Upper lobe of right lung (tissue), 1 donor: ENCODE data around the gene ULK2. TPM values are rescaled to one million over a fixed set of nuclear protein-coding genes. Genes with fewer than 3 reads are reported as not detected.
A peak's percentile ranks its signal among the peaks of the same experiment; 100 is the strongest.

Source experiments
- ATAC-seq: fragments of 200-7000 bp; cut with Tn5 transposase; one replicate; pipeline ENCODE4 v1.9.1; 2020; ENCODE audit warnings: mild to moderate bottlenecking, moderate library complexity
- DNase-seq: peaks from one replicate; pipeline ENCODE4 v3.0.0-alpha.2; 2020
- H3K27ac ChIP-seq: fragments of 200-600 bp; one replicate; pipeline ENCODE4 v1.8.0; 2022
- H3K27me3 ChIP-seq: fragments of 200-600 bp; one replicate; pipeline ENCODE4 v1.8.0; 2022; ENCODE audit warnings: mild to moderate bottlenecking
- H3K36me3 ChIP-seq: fragments of 200-600 bp; one replicate; pipeline ENCODE4 v1.8.0; 2022
- H3K4me1 ChIP-seq: fragments of 200-600 bp; one replicate; pipeline ENCODE4 v1.8.0; 2022
- H3K4me3 ChIP-seq: fragments of 200-600 bp; one replicate; pipeline ENCODE4 v1.8.0; 2022; ENCODE audit warnings: mild to moderate bottlenecking
- H3K9me3 ChIP-seq: fragments of 200-600 bp; one replicate; pipeline ENCODE4 v1.8.0; 2022
- CTCF ChIP-seq: fragments of 200-600 bp; IDR thresholded peaks from one replicate; pipeline ENCODE4 v1.8.0; 2022; ENCODE audit warnings: antibody characterized with exemption
- intact Hi-C: fragments of 100-400 bp; cut with DNase I; formaldehyde crosslinking; loops from one replicate; pipeline ENCODE4 v1.11.0; 2022
- total RNA-seq: library from RNA; stranded (reverse); fragmentation: NEBNext Ultra II Directional; extraction: Animal tissue kit (Norgen Biotek cat#: 25700); gene quantifications from one replicate; pipeline ENCODE4 v1.2.1, GENCODE V29; 2021
- donor health status: DM: no; HTN: yes; CAD: no; lungs with severe emphysema.

ULK2 gene
- total RNA-seq, 1 donor from 2014 or later: 30.8 TPM

- ATAC-seq: peak; percentile 24
- intact Hi-C loops: no loop called here
- DNase-seq: no peak
These were observed 95.6 kb downstream of the ULK2 start for GRCh38 chr17:19771971-19772630.

GRCh38 chr17:19770985-19771735 is 96.6 kb downstream of the ULK2 start:
- DNase-seq (no peak), ATAC-seq (no peak)
- no peaks in the 10 kb centered on the region for H3K27me3 ChIP-seq
- H3K27ac ChIP-seq: no peak overlapping the region
- no peaks in the 10 kb centered on the region for H3K4me1 ChIP-seq
- no peaks in the 10 kb centered on the region for H3K9me3 ChIP-seq
- TF ChIP-seq CTCF: no peak
- peaks cover 25% of the 10 kb centered on the region for H3K36me3 ChIP-seq
- no peak overlapping the region for H3K4me3 ChIP-seq
- intact Hi-C loops: no loop called here

More at GRCh38 chr17:19771971-19772630, 95.6 kb downstream of the ULK2 start:
- TF ChIP-seq CTCF: no peak
- H3K27me3 ChIP-seq: no peaks in the 10 kb centered on the region
- no peaks in the 10 kb centered on the region for H3K9me3 ChIP-seq
- H3K4me1 ChIP-seq: no peaks in the 10 kb centered on the region
- H3K27ac ChIP-seq: no peak overlapping the region
- H3K36me3 ChIP-seq: peaks cover 34% of the 10 kb centered on the region
- H3K4me3 ChIP-seq: no peak overlapping the region

- no peak for DNase-seq
- Histone ChIP-seq H3K9me3 (no peaks in the 10 kb centered on the region), H3K27ac (no peak overlapping the region), H3K4me3 (no peak overlapping the region), H3K4me1 (no peaks in the 10 kb centered on the region), H3K27me3 (no peaks in the 10 kb centered on the region), H3K36me3 (peaks cover 14% of the 10 kb centered on the region)
- TF ChIP-seq CTCF: no peak
- intact Hi-C loops: loop anchor here (5.0 kb wide), 2 partner anchors 243 to 258 kb away; no protein-coding TSS in a partner anchor
- no peak for ATAC-seq
These were observed 97.6 kb downstream of the ULK2 start for GRCh38 chr17:19769946-19770652.

- no peak for TF ChIP-seq CTCF
- no peaks in the 10 kb centered on the region for H3K9me3 ChIP-seq
- H3K36me3 ChIP-seq: no peaks in the 10 kb centered on the region
- H3K4me1 ChIP-seq: no peaks in the 10 kb centered on the region
- intact Hi-C loops: loop anchor here (5.0 kb wide), 2 partner anchors 241 to 256 kb away; no protein-coding TSS in a partner anchor
- no peak for DNase-seq
- no peak overlapping the region for H3K27ac ChIP-seq
- ATAC-seq: no peak
- no peaks in the 10 kb centered on the region for H3K27me3 ChIP-seq
- H3K4me3 ChIP-seq: no peak overlapping the region
These were observed 99.5 kb downstream of the ULK2 start for GRCh38 chr17:19768046-19768782.
